ENCODE results near the gene PDE4C. TPM values are rescaled to one million over a fixed set of nuclear protein-coding genes. Genes with fewer than 3 reads are reported as not detected.

The PDE4C gene
- total RNA-seq, 3 donors from 2014 or later (not counting 1 experiment from before 2014, with no cell fraction given) = not detected

- no peak for DNase-seq
- no peaks in the 10 kb centered on the region for H3K36me3 Mint-ChIP-seq
- Histone ChIP-seq H3K4me3 (ENCODE audit: low read length) (no peak overlapping the region), H3K4me1 (ENCODE audit: control insufficient read depth, insufficient read depth, low read length) (peaks cover 22% of the 10 kb centered on the region), H3K27me3 (ENCODE audit: control insufficient read depth, insufficient read depth, low read length) (peaks cover 43% of the 10 kb centered on the region), H3K27ac (ENCODE audit: low read length) (no peak overlapping the region), H3K9me3 (ENCODE audit: control insufficient read depth, insufficient read depth, low read length) (peaks cover under 1% of the 10 kb centered on the region), H3K36me3 (ENCODE audit: control insufficient read depth, insufficient read depth, low read length) (no peaks in the 10 kb centered on the region)
- H3K27ac Mint-ChIP-seq = no peak overlapping the region
- no peaks in the 10 kb centered on the region for H3K9me3 Mint-ChIP-seq
- TF ChIP-seq, protein P1, sequence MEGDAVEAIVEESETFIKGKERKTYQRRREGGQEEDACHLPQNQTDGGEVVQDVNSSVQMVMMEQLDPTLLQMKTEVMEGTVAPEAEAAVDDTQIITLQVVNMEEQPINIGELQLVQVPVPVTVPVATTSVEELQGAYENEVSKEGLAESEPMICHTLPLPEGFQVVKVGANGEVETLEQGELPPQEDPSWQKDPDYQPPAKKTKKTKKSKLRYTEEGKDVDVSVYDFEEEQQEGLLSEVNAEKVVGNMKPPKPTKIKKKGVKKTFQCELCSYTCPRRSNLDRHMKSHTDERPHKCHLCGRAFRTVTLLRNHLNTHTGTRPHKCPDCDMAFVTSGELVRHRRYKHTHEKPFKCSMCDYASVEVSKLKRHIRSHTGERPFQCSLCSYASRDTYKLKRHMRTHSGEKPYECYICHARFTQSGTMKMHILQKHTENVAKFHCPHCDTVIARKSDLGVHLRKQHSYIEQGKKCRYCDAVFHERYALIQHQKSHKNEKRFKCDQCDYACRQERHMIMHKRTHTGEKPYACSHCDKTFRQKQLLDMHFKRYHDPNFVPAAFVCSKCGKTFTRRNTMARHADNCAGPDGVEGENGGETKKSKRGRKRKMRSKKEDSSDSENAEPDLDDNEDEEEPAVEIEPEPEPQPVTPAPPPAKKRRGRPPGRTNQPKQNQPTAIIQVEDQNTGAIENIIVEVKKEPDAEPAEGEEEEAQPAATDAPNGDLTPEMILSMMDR (IDR thresholded peaks at IDR 0.05) = no peak
- H3K4me1 Mint-ChIP-seq = peaks cover 9 to 17% of the 10 kb centered on the region in 2 donors
- no peak for ATAC-seq
- intact Hi-C loops (cut with micrococcal nuclease) = no loop called here
- peaks cover 50 to 66% of the 10 kb centered on the region in 2 donors for H3K27me3 Mint-ChIP-seq (ENCODE audit: low read depth in 2 of 2)
- WGBS (ENCODE audit: insufficient coverage) = 65% methylated on average over 5 of the region's 6 CpGs
- H3K4me3 Mint-ChIP-seq = no peak overlapping the region
Measured at GRCh38 chr19:18227781-18228271, 1.6 kb upstream of the PDE4C start.

DNA sequence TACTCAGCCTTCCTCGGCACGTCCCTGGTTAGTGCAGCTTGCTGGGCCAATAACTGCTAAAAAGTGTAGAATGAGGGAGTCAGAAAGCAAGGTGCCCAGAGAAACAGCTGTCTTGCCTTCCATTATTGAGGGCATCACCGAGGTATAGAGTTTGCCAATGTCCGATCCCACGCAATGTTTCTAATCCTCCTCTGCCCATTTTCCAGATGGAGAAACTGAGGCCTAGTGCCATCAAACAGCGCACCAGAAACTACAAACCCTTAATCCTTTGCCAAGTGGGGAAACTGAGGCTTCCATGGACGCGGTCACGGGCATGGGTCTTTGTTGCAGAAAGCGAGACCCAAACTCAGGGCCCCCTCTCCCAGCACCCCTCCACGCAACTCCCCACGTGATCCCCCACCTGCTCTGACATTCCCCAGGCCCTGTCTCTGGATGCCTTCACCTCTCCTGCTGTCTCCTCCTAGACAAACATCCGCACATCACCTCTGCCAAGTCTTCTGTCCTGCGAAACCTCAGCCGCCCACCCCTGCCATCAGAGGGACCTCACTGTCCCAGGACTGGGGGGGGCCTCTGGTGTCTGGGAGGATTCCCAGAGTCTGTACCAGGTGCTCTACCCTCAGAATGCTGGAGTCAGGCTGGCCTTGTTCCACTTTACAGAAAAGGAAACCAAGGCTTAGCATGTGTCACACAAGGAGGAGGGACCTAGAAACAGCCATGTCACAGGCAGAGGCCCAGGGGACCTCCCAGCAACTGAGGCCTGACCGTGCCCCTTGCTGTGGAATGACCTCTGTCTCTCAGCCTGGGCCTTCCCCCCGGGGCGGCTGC lies 930 bp upstream of the PDE4C start:
- peaks cover 19% of the 10 kb centered on the region for H3K4me1 ChIP-seq (ENCODE audit: control insufficient read depth, insufficient read depth, low read length)
- intact Hi-C loops (cut with micrococcal nuclease) = no loop called here
- no peak overlapping the region for H3K4me3 Mint-ChIP-seq
- no peaks in the 10 kb centered on the region for H3K36me3 Mint-ChIP-seq
- no peaks in the 10 kb centered on the region for H3K9me3 Mint-ChIP-seq
- no peak overlapping the region for H3K4me3 ChIP-seq (ENCODE audit: low read length)
- TF ChIP-seq, protein P1 (IDR thresholded peaks at IDR 0.05) = no peak
- H3K9me3 ChIP-seq (ENCODE audit: control insufficient read depth, insufficient read depth, low read length) = no peaks in the 10 kb centered on the region
- H3K4me1 Mint-ChIP-seq = peaks cover 9 to 17% of the 10 kb centered on the region in 2 donors
- DNase-seq = no peak
- peaks cover 47 to 66% of the 10 kb centered on the region in 2 donors for H3K27me3 Mint-ChIP-seq (ENCODE audit: low read depth in 2 of 2)
- H3K27me3 ChIP-seq (ENCODE audit: control insufficient read depth, insufficient read depth, low read length) = peaks cover 39% of the 10 kb centered on the region
- no peak overlapping the region for H3K27ac ChIP-seq (ENCODE audit: low read length)
- no peak overlapping the region for H3K27ac Mint-ChIP-seq
- no peak for ATAC-seq
- no peaks in the 10 kb centered on the region for H3K36me3 ChIP-seq (ENCODE audit: control insufficient read depth, insufficient read depth, low read length)
- WGBS (ENCODE audit: insufficient coverage) = 83% methylated on average over 18 of the region's 18 CpGs

- no peaks in the 10 kb centered on the region for H3K9me3 ChIP-seq (ENCODE audit: control insufficient read depth, insufficient read depth, low read length)
- H3K4me3 ChIP-seq (ENCODE audit: low read length) = no peak overlapping the region
- intact Hi-C loops (cut with micrococcal nuclease) = no loop called here
- Mint-ChIP-seq H3K4me3 (no peak overlapping the region), H3K9me3 (no peaks in the 10 kb centered on the region), H3K4me1 (peaks cover 9 to 17% of the 10 kb centered on the region in 2 donors), H3K36me3 (no peaks in the 10 kb centered on the region), H3K27ac (no peak overlapping the region), H3K27me3 (ENCODE audit: low read depth in 2 of 2) (peaks cover 41 to 65% of the 10 kb centered on the region in 2 donors)
- TF ChIP-seq, protein P1 (IDR thresholded peaks at IDR 0.05) = no peak
- peaks cover 19% of the 10 kb centered on the region for H3K4me1 ChIP-seq (ENCODE audit: control insufficient read depth, insufficient read depth, low read length)
- H3K27ac ChIP-seq (ENCODE audit: low read length) = no peak overlapping the region
- DNase-seq (no peak), ATAC-seq (no peak)
- H3K27me3 ChIP-seq (ENCODE audit: control insufficient read depth, insufficient read depth, low read length) = peaks cover 35% of the 10 kb centered on the region
- WGBS (ENCODE audit: insufficient coverage) = 16% methylated on average over 16 of the region's 16 CpGs
- H3K36me3 ChIP-seq (ENCODE audit: control insufficient read depth, insufficient read depth, low read length) = no peaks in the 10 kb centered on the region
Measured at GRCh38 chr19:18225355-18225701, 910 bp downstream of the PDE4C start.
